Brain microvascular endothelial cell (primary cell): ENCODE results near the gene PRR12.

Experiments
- DNase-seq: peaks from one replicate; pipeline ENCODE4 v3.0.0-alpha.2; 2020
- H3K27ac ChIP-seq: fragments of 250-450 bp; sonication (Bioruptor Pico); 2 replicates; pipeline ENCODE4 v1.5.1; 2020; ENCODE audit warnings: mild to moderate bottlenecking, moderate library complexity
- H3K27me3 ChIP-seq: fragments of 250-450 bp; sonication (Bioruptor Pico); replicated peaks from 2 replicates; pipeline ENCODE4 v1.5.1; 2020; ENCODE audit warnings: mild to moderate bottlenecking
- H3K36me3 ChIP-seq: fragments of 250-450 bp; sonication (Bioruptor Pico); replicated peaks from 2 replicates; pipeline ENCODE4 v1.5.1; 2020; ENCODE audit warnings: mild to moderate bottlenecking
- H3K4me3 ChIP-seq: 2 replicates; pipeline ENCODE4 v1.5.1; 2011; ENCODE audit warnings: low read depth, mild to moderate bottlenecking, control low read depth, low read length, moderate library complexity
- CTCF ChIP-seq: IDR thresholded peaks from 2 replicates; pipeline ENCODE4 v1.5.1; 2011; ENCODE audit warnings: low read depth, mild to moderate bottlenecking, moderate library complexity, low read length, control low read depth, inconsistent platforms; ENCODE audit errors: missing control alignments
- in situ Hi-C: cut with HindIII; loops from 2 replicates; pipeline ENCODE4 v1.10.0; 2017; ENCODE audit warnings: low sequenced_read_pairs, low pct_ligation_motif_present

PRR12 gene

GRCh38 chr19:49651820-49652550 is 61.0 kb downstream of the PRR12 start:
- no peak for DNase-seq
- TF ChIP-seq CTCF, result no peak
- in situ Hi-C loops, result no loop called here
- H3K4me3 ChIP-seq, result no peak overlapping the region
- H3K36me3 ChIP-seq, result peaks cover 78% of the 10 kb centered on the region
- no peak overlapping the region for H3K27ac ChIP-seq
- H3K27me3 ChIP-seq, result no peaks in the 10 kb centered on the region

GRCh38 chr19:49652551-49653465 is 61.8 kb downstream of the PRR12 start:
- DNase-seq, result no peak
- Histone ChIP-seq H3K27ac (no peak overlapping the region), H3K27me3 (no peaks in the 10 kb centered on the region), H3K36me3 (peaks cover 76% of the 10 kb centered on the region), H3K4me3 (no peak overlapping the region)
- TF ChIP-seq CTCF, result no peak
- in situ Hi-C loops, result no loop called here

- in situ Hi-C loops, result no loop called here
Observed at GRCh38 chr19:49653466-49653806, 62.5 kb downstream of the PRR12 start.

GRCh38 chr19:49654581-49654980 is 63.6 kb downstream of the PRR12 start:
- H3K4me3 ChIP-seq, result no peak overlapping the region
- no peaks in the 10 kb centered on the region for H3K27me3 ChIP-seq
- no peak overlapping the region for H3K27ac ChIP-seq
- DNase-seq, result no peak
- peaks cover 82% of the 10 kb centered on the region for H3K36me3 ChIP-seq
- in situ Hi-C loops, result no loop called here
- no peak for TF ChIP-seq CTCF

More at GRCh38 chr19:49653466-49653806, 62.5 kb downstream of the PRR12 start:
- H3K4me3 ChIP-seq, result no peak overlapping the region
- H3K36me3 ChIP-seq, result peaks cover 76% of the 10 kb centered on the region
- H3K27ac ChIP-seq, result no peak overlapping the region
- H3K27me3 ChIP-seq, result no peaks in the 10 kb centered on the region
- no peak for TF ChIP-seq CTCF
- no peak for DNase-seq

- no peak for TF ChIP-seq CTCF
- peaks cover 85% of the 10 kb centered on the region for H3K36me3 ChIP-seq
- in situ Hi-C loops, result no loop called here
- no peak overlapping the region for H3K27ac ChIP-seq
- no peak overlapping the region for H3K4me3 ChIP-seq
- H3K27me3 ChIP-seq, result no peaks in the 10 kb centered on the region
- DNase-seq, result no peak
Observed at GRCh38 chr19:49655570-49656455, 64.8 kb downstream of the PRR12 start.
